Measurements from ENCODE around the gene SLC2A2.
A peak's percentile ranks its signal among the peaks of the same experiment; 100 is the strongest.

SLC2A2 gene
- total RNA-seq: 0 reads per million in 3 experiments

- no peak for DNase-seq
Observed at GRCh38 chr3:171026597-171027293, at the start of gene SLC2A2. SLC2A2 (minus strand) TSS chr3:171026720; CDS start chr3:171026670, 50 bp downstream.

- no peak for DNase-seq
Observed at GRCh38 chr3:171072432-171072831, 45.9 kb upstream of the SLC2A2 start.

GRCh38 chr3:171068658-171069057 is 42.1 kb upstream of the SLC2A2 start:
- no peak for DNase-seq

- DNase-seq: no peak
Observed at GRCh38 chr3:171066206-171066605, 39.7 kb upstream of the SLC2A2 start.

GRCh38 chr3:171065732-171066131 is 39.2 kb upstream of the SLC2A2 start:
- DNase-seq: no peak

- DNase-seq: no peak
Observed at GRCh38 chr3:171064461-171064860, 37.9 kb upstream of the SLC2A2 start.

GRCh38 chr3:171061749-171062148 is 35.2 kb upstream of the SLC2A2 start:
- no peak for DNase-seq

- DNase-seq: no peak
Observed at GRCh38 chr3:171059978-171060377, 33.5 kb upstream of the SLC2A2 start.

GRCh38 chr3:171058873-171059603 is 32.5 kb upstream of the SLC2A2 start:
- no peak for DNase-seq

- DNase-seq: no peak
Observed at GRCh38 chr3:171058058-171058457, 31.5 kb upstream of the SLC2A2 start.

GRCh38 chr3:171057072-171057471 is 30.6 kb upstream of the SLC2A2 start:
- no peak for DNase-seq

GRCh38 chr3:171056528-171056927 is 30.0 kb upstream of the SLC2A2 start:
- DNase-seq: no peak

GRCh38 chr3:171055336-171056178 is 29.0 kb upstream of the SLC2A2 start:
- no peak for DNase-seq

- no peak for DNase-seq
Observed at GRCh38 chr3:171054921-171055320, 28.4 kb upstream of the SLC2A2 start.

- DNase-seq: no peak
Observed at GRCh38 chr3:171054231-171054630, 27.7 kb upstream of the SLC2A2 start.

- DNase-seq: peak; percentile 14
Observed at GRCh38 chr3:171049861-171050444, 23.4 kb upstream of the SLC2A2 start.

GRCh38 chr3:171046760-171047159 is 20.2 kb upstream of the SLC2A2 start:
- DNase-seq: no peak

GRCh38 chr3:171044835-171045793 is 18.6 kb upstream of the SLC2A2 start:
- DNase-seq: no peak

GRCh38 chr3:171044384-171044783 is 17.9 kb upstream of the SLC2A2 start:
- no peak for DNase-seq

- no peak for DNase-seq
Observed at GRCh38 chr3:171039674-171040073, 13.2 kb upstream of the SLC2A2 start.

GRCh38 chr3:171038342-171038741 is 11.8 kb upstream of the SLC2A2 start:
- no peak for DNase-seq

- no peak for DNase-seq
Observed at GRCh38 chr3:171028779-171029232, 2.3 kb upstream of the SLC2A2 start.

Measured in central memory CD4-positive, alpha-beta T cell (primary cell).